Parathyroid adenoma (tissue), 2 donors: ENCODE data around the gene GRK6.

Source experiments
- H2AFZ ChIP-seq: fragments of 300-600 bp; sonication (generic); one replicate; pipeline ENCODE4 v1.7.0; 2017; ENCODE audit warnings: antibody characterized with exemption, mild to moderate bottlenecking
- H3K27ac ChIP-seq: fragments of 300-600 bp; sonication (generic); one replicate; pipeline ENCODE4 v1.7.0; 2017
- H3K27me3 ChIP-seq: fragments of 300-600 bp; sonication (generic); one replicate; pipeline ENCODE4 v1.7.0; 2017; ENCODE audit warnings: low read length; ENCODE audit not compliant: control insufficient read depth, insufficient read depth
- H3K36me3 ChIP-seq: fragments of 300-600 bp; sonication (generic); one replicate; pipeline ENCODE4 v1.7.0; 2017; ENCODE audit warnings: low read length; ENCODE audit not compliant: control insufficient read depth, insufficient read depth
- H3K4me1 ChIP-seq: fragments of 300-600 bp; sonication (generic); one replicate; pipeline ENCODE4 v1.7.0; 2017; ENCODE audit warnings: control low read depth
- H3K4me2 ChIP-seq: fragments of 300-600 bp; sonication (generic); one replicate; pipeline ENCODE4 v1.7.0; 2017; ENCODE audit warnings: low read length
- H3K4me3 ChIP-seq: fragments of 300-600 bp; sonication (generic); one replicate; pipeline ENCODE4 v1.7.0; 2017; ENCODE audit warnings: low read depth, low read length
- H3K79me2 ChIP-seq: fragments of 300-600 bp; sonication (generic); one replicate; pipeline ENCODE4 v1.7.0; 2017; ENCODE audit warnings: control low read depth
- H3K9ac ChIP-seq: fragments of 300-600 bp; sonication (generic); one replicate; pipeline ENCODE4 v1.7.0; 2017; ENCODE audit warnings: mild to moderate bottlenecking
- H3K9me3 ChIP-seq: fragments of 300-600 bp; sonication (generic); one replicate; pipeline ENCODE4 v1.7.0; 2017; ENCODE audit warnings: low read length; ENCODE audit not compliant: control insufficient read depth
- TF ChIP-seq, protein P1 (sequence below): fragments of 300-600 bp; sonication (generic); IDR thresholded peaks from one replicate; pipeline ENCODE4 v1.7.0; 2017; ENCODE audit warnings: antibody characterized with exemption, mild to moderate bottlenecking
- donor health status: primary hyperparathyroidism.

The GRK6 gene

DNA sequence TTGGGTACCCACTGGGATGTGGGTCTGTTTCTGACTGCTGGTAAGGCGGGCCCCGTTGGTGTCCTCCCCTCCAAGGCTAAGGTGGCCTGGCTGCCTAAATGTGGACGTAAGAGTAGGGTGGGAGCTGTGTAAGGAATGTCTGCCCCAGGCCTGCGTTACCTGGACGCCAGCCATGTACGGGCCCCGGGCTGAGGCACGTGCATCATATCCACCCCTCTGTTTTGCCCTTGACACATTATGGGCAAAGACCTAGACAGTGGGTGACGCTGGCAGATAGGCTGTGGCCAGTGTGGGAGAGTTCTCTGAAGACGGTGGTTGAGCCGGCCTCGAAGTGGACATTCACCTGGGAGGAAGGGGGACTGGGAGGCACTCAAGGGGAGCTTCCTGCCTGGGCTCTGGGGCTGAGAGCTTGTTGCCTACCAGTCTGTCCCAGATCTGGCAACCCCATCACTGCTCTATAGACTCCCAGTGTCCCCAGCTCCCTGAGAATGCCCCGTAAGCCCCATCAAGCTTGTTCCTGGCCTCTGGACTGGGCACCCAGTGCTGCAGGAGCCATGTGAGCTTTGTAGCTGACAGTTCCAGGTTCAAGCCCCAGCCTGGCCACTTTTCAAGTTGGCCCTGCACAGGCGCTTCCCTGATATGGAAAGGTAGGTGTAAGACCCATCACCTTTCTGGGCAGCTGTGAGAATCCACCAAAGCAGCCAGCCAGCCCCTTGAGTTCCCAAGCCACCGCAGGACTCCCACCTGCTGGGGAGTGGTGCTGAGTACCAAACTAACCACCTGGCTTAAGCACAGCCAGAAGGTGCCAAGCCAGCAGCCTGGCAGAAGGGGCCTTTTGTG is 16.9 kb downstream of the GRK6 start:
- Histone ChIP-seq H3K4me1 (peaks cover 8% of the 10 kb centered on the region), H3K79me2 (no peaks in the 10 kb centered on the region), H3K27me3 (no peaks in the 10 kb centered on the region), H3K9ac (no peak overlapping the region), H3K27ac (no peak overlapping the region), H2AFZ (no peak overlapping the region), H3K36me3 (no peaks in the 10 kb centered on the region), H3K4me3 (no peak overlapping the region), H3K4me2 (no peak overlapping the region), H3K9me3 (no peaks in the 10 kb centered on the region)
- TF ChIP-seq, protein P1, sequence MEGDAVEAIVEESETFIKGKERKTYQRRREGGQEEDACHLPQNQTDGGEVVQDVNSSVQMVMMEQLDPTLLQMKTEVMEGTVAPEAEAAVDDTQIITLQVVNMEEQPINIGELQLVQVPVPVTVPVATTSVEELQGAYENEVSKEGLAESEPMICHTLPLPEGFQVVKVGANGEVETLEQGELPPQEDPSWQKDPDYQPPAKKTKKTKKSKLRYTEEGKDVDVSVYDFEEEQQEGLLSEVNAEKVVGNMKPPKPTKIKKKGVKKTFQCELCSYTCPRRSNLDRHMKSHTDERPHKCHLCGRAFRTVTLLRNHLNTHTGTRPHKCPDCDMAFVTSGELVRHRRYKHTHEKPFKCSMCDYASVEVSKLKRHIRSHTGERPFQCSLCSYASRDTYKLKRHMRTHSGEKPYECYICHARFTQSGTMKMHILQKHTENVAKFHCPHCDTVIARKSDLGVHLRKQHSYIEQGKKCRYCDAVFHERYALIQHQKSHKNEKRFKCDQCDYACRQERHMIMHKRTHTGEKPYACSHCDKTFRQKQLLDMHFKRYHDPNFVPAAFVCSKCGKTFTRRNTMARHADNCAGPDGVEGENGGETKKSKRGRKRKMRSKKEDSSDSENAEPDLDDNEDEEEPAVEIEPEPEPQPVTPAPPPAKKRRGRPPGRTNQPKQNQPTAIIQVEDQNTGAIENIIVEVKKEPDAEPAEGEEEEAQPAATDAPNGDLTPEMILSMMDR, result no peak

DNA sequence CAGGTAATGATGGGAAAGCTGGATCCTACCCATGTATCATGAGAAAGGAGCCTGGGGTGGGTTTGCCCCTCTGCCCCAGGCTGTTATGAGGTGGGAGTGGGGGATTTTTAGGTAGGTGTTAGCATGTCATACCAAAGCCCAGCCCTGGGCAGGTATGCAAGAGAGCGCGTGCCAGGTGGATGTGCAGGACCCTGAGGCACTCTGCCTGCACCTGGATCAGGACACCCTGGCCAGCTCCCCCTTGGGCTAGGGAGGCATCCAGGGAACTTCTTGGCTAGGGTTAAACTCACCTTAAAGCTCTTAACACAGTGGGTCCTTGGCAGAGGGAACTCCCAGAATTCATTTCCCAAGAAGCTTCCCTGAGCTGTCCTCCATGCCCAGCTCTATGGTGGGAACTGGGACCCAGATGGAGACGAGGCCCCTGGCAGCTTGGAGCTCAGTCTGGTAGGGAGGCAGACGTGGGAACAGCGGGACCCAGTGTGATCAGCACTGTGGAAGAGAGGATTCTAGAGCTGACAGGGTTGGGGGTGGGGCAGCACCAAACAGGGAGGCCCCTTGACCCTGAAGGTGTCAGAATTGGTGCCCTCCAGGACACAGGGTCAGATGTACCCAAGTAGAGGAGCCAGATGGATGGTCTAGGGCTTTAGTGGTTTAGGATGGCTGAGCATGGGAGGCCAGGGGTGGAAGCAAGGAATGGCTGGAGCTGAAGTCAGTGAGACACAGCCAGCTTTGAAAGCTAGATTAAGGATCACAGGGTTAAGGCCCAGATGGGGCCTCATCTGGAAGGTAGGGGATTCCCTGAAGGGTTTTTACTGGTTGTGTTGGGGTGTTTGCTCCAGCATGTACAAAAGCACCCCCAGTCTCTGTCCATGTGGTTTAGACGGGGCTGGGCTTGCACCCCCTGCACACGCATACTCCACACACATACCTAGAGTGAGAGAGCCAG is 17.9 kb downstream of the GRK6 start:
- Histone ChIP-seq H3K9me3 (no peaks in the 10 kb centered on the region), H3K4me1 (peaks cover 8% of the 10 kb centered on the region), H3K4me2 (no peak overlapping the region), H2AFZ (no peak overlapping the region), H3K27me3 (no peaks in the 10 kb centered on the region), H3K4me3 (no peak overlapping the region), H3K36me3 (no peaks in the 10 kb centered on the region), H3K27ac (no peak overlapping the region), H3K9ac (no peak overlapping the region), H3K79me2 (no peaks in the 10 kb centered on the region)
- TF ChIP-seq, protein P1, result no peak

DNA sequence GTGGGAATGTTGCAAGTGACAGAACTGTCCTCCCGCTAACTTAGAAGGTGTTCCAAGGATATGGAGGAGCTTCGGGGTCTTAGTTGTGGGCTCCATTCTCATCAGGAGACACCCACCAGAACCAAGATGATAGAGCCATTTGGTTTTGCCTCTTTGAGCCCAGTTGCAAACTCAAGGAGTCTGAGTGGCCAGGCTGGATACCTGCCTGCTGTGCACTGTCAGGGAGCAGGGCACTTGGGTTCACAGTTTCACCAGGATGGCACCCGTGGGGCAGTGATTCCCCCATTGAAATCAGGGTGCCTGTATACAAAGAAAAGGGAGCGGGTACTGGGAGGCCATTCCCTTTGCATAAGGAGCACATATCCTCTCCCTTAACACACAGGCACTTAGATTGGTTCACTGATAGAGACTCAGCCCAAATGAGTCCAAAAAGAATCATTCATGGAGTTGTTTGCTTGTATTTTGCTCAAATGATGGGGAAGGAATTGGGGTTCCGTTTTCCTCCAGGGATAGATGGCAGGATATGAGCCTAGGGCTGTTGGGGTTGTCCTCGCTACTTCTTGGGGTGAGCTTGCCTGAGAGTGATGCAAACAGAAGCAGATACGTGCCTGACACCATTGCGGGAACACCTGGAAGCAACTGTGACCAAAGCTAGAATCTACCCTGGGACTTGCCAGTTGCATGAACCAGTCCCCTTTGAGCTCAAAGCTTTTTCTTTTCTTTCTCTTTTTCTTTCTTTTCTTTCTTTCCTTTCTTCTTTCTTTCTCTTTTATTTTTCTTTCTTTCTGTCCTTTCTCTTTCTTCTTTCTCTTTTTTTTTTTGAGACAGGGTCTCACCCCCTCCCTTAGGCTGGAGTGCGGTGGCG is 18.8 kb downstream of the GRK6 start:
- Histone ChIP-seq H3K4me3 (no peak overlapping the region), H3K4me1 (peaks cover 8% of the 10 kb centered on the region), H2AFZ (no peak overlapping the region), H3K27me3 (no peaks in the 10 kb centered on the region), H3K4me2 (no peak overlapping the region), H3K9ac (no peak overlapping the region), H3K9me3 (no peaks in the 10 kb centered on the region), H3K36me3 (no peaks in the 10 kb centered on the region), H3K27ac (no peak overlapping the region), H3K79me2 (no peaks in the 10 kb centered on the region)
- TF ChIP-seq, protein P1, result no peak

DNA sequence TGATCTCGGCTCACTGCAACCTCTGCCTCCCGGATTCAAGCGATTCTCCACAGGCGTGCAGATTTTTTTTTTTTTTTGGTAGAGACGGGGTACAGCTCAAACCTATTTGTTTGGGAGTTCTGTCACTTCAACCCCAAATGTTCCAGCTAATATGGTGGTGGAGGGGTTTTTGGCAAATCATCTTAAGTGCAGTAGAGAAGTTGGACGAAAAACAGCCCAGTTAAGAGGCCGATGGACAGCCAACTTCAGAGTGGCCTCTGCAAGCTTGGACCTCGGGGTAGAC is 19.4 kb downstream of the GRK6 start:
- Histone ChIP-seq H3K9me3 (no peaks in the 10 kb centered on the region), H3K36me3 (no peaks in the 10 kb centered on the region), H3K27me3 (no peaks in the 10 kb centered on the region), H2AFZ (peak overlapping the region; percentile 76), H3K27ac (no peak overlapping the region), H3K9ac (no peak overlapping the region), H3K4me2 (peak overlapping the region; percentile 89), H3K4me1 (peaks cover 8% of the 10 kb centered on the region), H3K79me2 (no peaks in the 10 kb centered on the region), H3K4me3 (peak overlapping the region; percentile 49)
- TF ChIP-seq, protein P1, result no peak
